Measurements from ENCODE around the gene PSPN. TPM values are rescaled to one million over a fixed set of nuclear protein-coding genes. Genes with fewer than 3 reads are reported as not detected.
"Not testable (repeated sequence)": the region's sequence is repeated elsewhere in the genome, so short reads cannot be mapped to it uniquely, and the experiment has no call there.

The PSPN gene
- total RNA-seq, 2 donors from 2014 or later = 2.0 to 3.4 TPM

GRCh38 chr19:6381030-6381750 lies 5.5 kb upstream of the PSPN start:
- H3K36me3 Mint-ChIP-seq = peaks cover 10 to 29% of the 10 kb centered on the region in 2 donors

GRCh38 chr19:6379744-6380143 lies 4.0 kb upstream of the PSPN start:
- Mint-ChIP-seq H3K36me3 (peaks cover 10 to 25% of the 10 kb centered on the region in 2 donors), H3K27ac (no peak overlapping the region), H3K9me3 (no peaks in the 10 kb centered on the region)
- ATAC-seq (no peak), DNase-seq (ENCODE audit: low spot score in 2 of 2) (no peak)

More at GRCh38 chr19:6381030-6381750, 5.5 kb upstream of the PSPN start:
- H3K27ac Mint-ChIP-seq = no peak overlapping the region
- no peaks in the 10 kb centered on the region for H3K9me3 Mint-ChIP-seq
- peak in 1 of 2 donors; percentile 22 for ATAC-seq
- no peak for DNase-seq (ENCODE audit: low spot score in 2 of 2)

- Mint-ChIP-seq H3K9me3 (no peaks in the 10 kb centered on the region), H3K27ac (no peak overlapping the region), H3K36me3 (peaks cover 10 to 22% of the 10 kb centered on the region in 2 donors)
- DNase-seq (ENCODE audit: low spot score in 2 of 2) (no peak), ATAC-seq (no peak)
These were observed 2.8 kb upstream of the PSPN start for GRCh38 chr19:6378486-6378885.

- ATAC-seq (no peak), DNase-seq (ENCODE audit: low spot score in 2 of 2) (no peak)
- Mint-ChIP-seq H3K27ac (peak overlapping the region in 1 of 2 donors; percentile 9), H3K36me3 (peaks cover 10 to 18% of the 10 kb centered on the region in 2 donors), H3K9me3 (no peaks in the 10 kb centered on the region)
These were observed 2.3 kb upstream of the PSPN start for GRCh38 chr19:6378041-6378440.

GRCh38 chr19:6376512-6377190 lies 918 bp upstream of the PSPN start:
- DNase-seq (ENCODE audit: low spot score in 2 of 2) (no peak), ATAC-seq (no peak)
- Mint-ChIP-seq H3K9me3 (no peaks in the 10 kb centered on the region), H3K27ac (peak overlapping the region in 1 of 2 donors; percentile 50), H3K36me3 (peaks cover 10 to 16% of the 10 kb centered on the region in 2 donors)

GRCh38 chr19:6374711-6375410 lies 872 bp downstream of the PSPN start:
- no peaks in the 10 kb centered on the region for H3K9me3 Mint-ChIP-seq
- H3K36me3 Mint-ChIP-seq = peaks cover 4% of the 10 kb centered on the region in 2 donors
- DNase-seq (ENCODE audit: low spot score in 2 of 2) (no peak), ATAC-seq (no peak)
- no peak overlapping the region for H3K27ac Mint-ChIP-seq

GRCh38 chr19:6374161-6374709 lies 1.5 kb downstream of the PSPN start:
- peak overlapping the region in 1 of 2 donors; percentile 94 for H3K27ac Mint-ChIP-seq
- no peaks in the 10 kb centered on the region for H3K36me3 Mint-ChIP-seq
- ATAC-seq (no peak), DNase-seq (ENCODE audit: low spot score in 2 of 2) (no peak)
- no peaks in the 10 kb centered on the region for H3K9me3 Mint-ChIP-seq

- H3K9me3 Mint-ChIP-seq = no peaks in the 10 kb centered on the region
- H3K36me3 Mint-ChIP-seq = no peaks in the 10 kb centered on the region
- DNase-seq (ENCODE audit: low spot score in 2 of 2) = no peak
- no peak for ATAC-seq
- peak overlapping the region; percentile 81 to 94 for H3K27ac Mint-ChIP-seq
These were observed 2.0 kb downstream of the PSPN start for GRCh38 chr19:6373813-6374108.

- peak; percentile 65 to 80 for ATAC-seq
- H3K36me3 Mint-ChIP-seq = no peaks in the 10 kb centered on the region
- peak overlapping the region; percentile 81 to 94 for H3K27ac Mint-ChIP-seq
- peak; percentile 96 to 99 for DNase-seq (ENCODE audit: low spot score in 2 of 2)
- no peaks in the 10 kb centered on the region for H3K9me3 Mint-ChIP-seq
These were observed 2.5 kb downstream of the PSPN start for GRCh38 chr19:6373096-6373812.

GRCh38 chr19:6372594-6373095 lies 3.1 kb downstream of the PSPN start, which contains the start of gene ALKBH7:
TSS of gene ALKBH7 (plus strand) at chr19:6372794. CDS start at chr19:6372821, 27 bp downstream.
- peak; percentile 83 to 86 for ATAC-seq
- no peaks in the 10 kb centered on the region for H3K9me3 Mint-ChIP-seq

GRCh38 chr19:6364353-6364752 lies 11.4 kb downstream of the PSPN start:
- no peak for DNase-seq (ENCODE audit: low spot score in 2 of 2)
- Mint-ChIP-seq H3K9me3 (no peaks in the 10 kb centered on the region), H3K36me3 (peaks cover 12 to 17% of the 10 kb centered on the region in 2 donors), H3K27ac (peak overlapping the region in 1 of 2 donors; percentile 93)
- no peak for ATAC-seq

More at GRCh38 chr19:6372594-6373095, 3.1 kb downstream of the PSPN start, which contains the start of gene ALKBH7:
- Mint-ChIP-seq H3K36me3 (no peaks in the 10 kb centered on the region), H3K27ac (peak within 1 kb of the TSS; percentile 94 to 97)
- peak; percentile 95 to 97 for DNase-seq (ENCODE audit: low spot score in 2 of 2)

- Mint-ChIP-seq H3K27ac (peak overlapping the region; percentile 91 to 99), H3K9me3 (no peaks in the 10 kb centered on the region), H3K36me3 (peaks cover 12 to 17% of the 10 kb centered on the region in 2 donors)
- peak; percentile 26 to 67 for ATAC-seq
- peak; percentile 32 to 73 for DNase-seq (ENCODE audit: low spot score in 2 of 2)
These were observed 13.4 kb downstream of the PSPN start for GRCh38 chr19:6362351-6362801.

GRCh38 chr19:6362027-6362350 lies 13.7 kb downstream of the PSPN start:
- DNase-seq (ENCODE audit: low spot score in 2 of 2) (no peak), ATAC-seq (no peak)

GRCh38 chr19:6360857-6361216 lies 14.9 kb downstream of the PSPN start:
- peak overlapping the region; percentile 77 to 91 for H3K27ac Mint-ChIP-seq
- DNase-seq (ENCODE audit: low spot score in 2 of 2); ATAC-seq; H3K9me3 Mint-ChIP-seq: not testable (repeated sequence)
- H3K36me3 Mint-ChIP-seq = peaks cover 10 to 12% of the 10 kb centered on the region in 2 donors

More at GRCh38 chr19:6362027-6362350, 13.7 kb downstream of the PSPN start:
- Mint-ChIP-seq H3K36me3 (peaks cover 12 to 17% of the 10 kb centered on the region in 2 donors), H3K9me3 (no peaks in the 10 kb centered on the region), H3K27ac (peak overlapping the region; percentile 91 to 99)

GRCh38 chr19:6360445-6360844 lies 15.3 kb downstream of the PSPN start:
- H3K9me3 Mint-ChIP-seq; ATAC-seq; DNase-seq (ENCODE audit: low spot score in 2 of 2): not testable (repeated sequence)
- peaks cover 10 to 12% of the 10 kb centered on the region in 2 donors for H3K36me3 Mint-ChIP-seq
- H3K27ac Mint-ChIP-seq = peak overlapping the region in 1 of 2 donors; percentile 91

All from activated naive CD4-positive, alpha-beta T cell treated with anti-CD3 and anti-CD28 coated beads, Interleukin-2, amount 50 U/mL, for 72 hours (primary cell).